Omental fat pad (tissue), 4 donors: Measurements from ENCODE around the gene VAT1L. TPM values are rescaled to one million over a fixed set of nuclear protein-coding genes. Genes with fewer than 3 reads are reported as not detected.

Experiments used
- ATAC-seq: fragments of 150-250 bp; one replicate; pipeline ENCODE4 v1.9.1; 2016; ENCODE audit warnings: mild to moderate bottlenecking, moderate library complexity; ENCODE audit not compliant: low FRiP score
- DNase-seq: peaks from one replicate; pipeline ENCODE4 v3.0.0-alpha.2; 2019; ENCODE audit warnings: low spot score
- CTCF ChIP-seq, 3 donors: fragments of 450-650 bp; IDR thresholded peaks; one replicate each; pipeline ENCODE4 v1.5.1; 2016 to 2017; ENCODE audit warnings: antibody characterized with exemption in 3 of 3, mild to moderate bottlenecking in 3 of 3, moderate library complexity in 2 of 3
- total RNA-seq, 4 donors: library from RNA; depleted of rRNA; stranded (reverse); fragments of >200 nt; gene quantifications; one replicate each; pipeline ENCODE4 v1.1.0, GENCODE V29; 2016

Gene VAT1L
- total RNA-seq, 4 donors from 2014 or later: 0.50 to 1.3 (median 0.80) TPM

- no peak for TF ChIP-seq CTCF (IDR thresholded peaks at IDR 0.05)
- DNase-seq (no peak), ATAC-seq (no peak)
These were observed 62.4 kb downstream of the VAT1L start for GRCh38 chr16:77850636-77851333.

- no peak for ATAC-seq
- no peak for TF ChIP-seq CTCF (IDR thresholded peaks at IDR 0.05)
- no peak for DNase-seq
These were observed 64.8 kb downstream of the VAT1L start for GRCh38 chr16:77853161-77853560.

GRCh38 chr16:77856438-77857160, 68.2 kb downstream of the VAT1L start:
- DNase-seq (no peak), ATAC-seq (no peak)
- no peak for TF ChIP-seq CTCF (IDR thresholded peaks at IDR 0.05)

GRCh38 chr16:77858060-77858459, 69.7 kb downstream of the VAT1L start:
- DNase-seq (no peak), ATAC-seq (no peak)
- no peak for TF ChIP-seq CTCF (IDR thresholded peaks at IDR 0.05)

- DNase-seq (no peak), ATAC-seq (no peak)
- TF ChIP-seq CTCF (IDR thresholded peaks at IDR 0.05): no peak
These were observed 71.3 kb downstream of the VAT1L start for GRCh38 chr16:77859493-77860232.

GRCh38 chr16:77860953-77861352, 72.6 kb downstream of the VAT1L start:
- DNase-seq: no peak
- no peak for TF ChIP-seq CTCF (IDR thresholded peaks at IDR 0.05)
- no peak for ATAC-seq
